Stimulated activated CD4-positive, alpha-beta T cell treated with anti-CD3 and anti-CD28 coated beads, Interleukin-15, amount 100 ng/mL, for 1 hour (primary cell): ENCODE data around the gene SLC12A8.

Experiments
- DNase-seq, 2 donors: peaks; one replicate each; pipeline ENCODE4 v3.0.0-alpha.2; 2020; ENCODE audit warnings: low read depth in 1 of 2, low spot score in 1 of 2

Gene SLC12A8

DNA sequence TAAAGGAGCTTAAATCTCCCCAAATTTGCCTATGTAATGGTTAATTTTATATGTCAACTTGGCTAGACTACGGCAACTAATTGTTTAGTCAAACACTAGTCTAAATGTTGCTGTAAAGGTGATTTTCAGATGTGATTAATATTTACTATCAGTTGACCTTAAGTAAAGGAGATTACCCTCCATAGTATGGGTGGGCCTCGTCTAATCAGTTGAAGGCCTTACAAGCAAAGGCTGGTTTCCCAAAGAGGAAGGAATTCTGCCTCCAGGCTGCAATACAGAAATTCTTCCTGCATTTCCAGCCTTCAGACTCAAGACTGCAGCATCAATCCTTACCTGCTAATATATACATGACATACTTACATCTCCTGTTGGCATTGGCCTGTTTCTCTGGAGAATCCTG, 23.6 kb downstream of the SLC12A8 start:
- DNase-seq, result no peak

DNA sequence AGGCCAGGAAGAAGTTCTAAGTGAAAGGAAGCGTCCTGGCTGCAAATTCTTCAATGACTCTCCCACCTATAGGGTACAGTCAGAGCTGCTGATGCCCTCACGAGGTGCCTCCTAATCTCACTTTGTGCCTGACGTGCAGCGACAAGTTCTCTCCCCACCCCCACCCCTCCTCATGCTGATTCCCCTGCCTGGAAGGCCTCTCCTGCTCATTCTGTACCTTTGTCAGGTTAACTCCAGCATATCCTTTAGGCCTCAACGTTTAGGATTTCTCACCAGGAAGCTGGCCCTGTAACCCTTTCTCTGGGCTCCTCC, 25.0 kb downstream of the SLC12A8 start:
- no peak for DNase-seq

DNA sequence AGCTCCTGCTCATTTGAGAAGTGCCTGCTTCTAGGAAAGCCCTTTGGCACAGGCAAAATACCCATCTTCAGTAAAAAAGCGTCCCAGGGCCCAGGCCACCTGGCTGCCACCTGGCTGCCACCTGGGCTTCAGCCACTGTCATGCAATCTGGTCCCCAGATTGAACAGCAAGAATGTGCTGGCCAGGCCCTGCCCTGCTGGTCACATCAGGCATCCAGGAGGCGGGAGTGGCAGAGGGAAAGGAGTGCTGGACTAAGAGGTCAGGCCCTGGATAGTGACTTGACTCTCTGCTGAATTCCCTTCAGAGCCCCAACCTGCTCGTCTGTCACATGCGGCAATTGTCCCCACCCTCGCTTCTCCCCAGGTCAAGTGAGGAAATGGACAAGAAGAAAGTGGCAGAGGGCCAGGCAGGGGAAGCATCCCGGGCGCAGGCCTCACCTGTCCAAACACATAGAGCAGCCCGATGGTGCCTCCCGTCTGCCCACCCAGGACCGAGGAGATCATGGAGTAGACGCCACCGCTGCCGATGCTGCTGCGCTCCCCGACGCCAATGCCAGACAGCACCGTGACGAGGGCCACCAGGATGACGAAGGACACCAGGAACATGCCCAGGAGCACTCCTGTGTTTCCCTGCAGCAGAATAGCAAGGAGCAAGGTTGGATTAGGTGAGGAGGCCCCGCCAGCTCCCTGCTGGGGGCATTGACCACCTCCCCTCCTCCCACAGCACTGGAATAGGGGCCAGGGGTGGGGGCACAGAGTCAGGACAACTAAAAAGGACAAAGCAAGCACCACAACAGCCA, 25.5 kb downstream of the SLC12A8 start:
- DNase-seq, result no peak

DNA sequence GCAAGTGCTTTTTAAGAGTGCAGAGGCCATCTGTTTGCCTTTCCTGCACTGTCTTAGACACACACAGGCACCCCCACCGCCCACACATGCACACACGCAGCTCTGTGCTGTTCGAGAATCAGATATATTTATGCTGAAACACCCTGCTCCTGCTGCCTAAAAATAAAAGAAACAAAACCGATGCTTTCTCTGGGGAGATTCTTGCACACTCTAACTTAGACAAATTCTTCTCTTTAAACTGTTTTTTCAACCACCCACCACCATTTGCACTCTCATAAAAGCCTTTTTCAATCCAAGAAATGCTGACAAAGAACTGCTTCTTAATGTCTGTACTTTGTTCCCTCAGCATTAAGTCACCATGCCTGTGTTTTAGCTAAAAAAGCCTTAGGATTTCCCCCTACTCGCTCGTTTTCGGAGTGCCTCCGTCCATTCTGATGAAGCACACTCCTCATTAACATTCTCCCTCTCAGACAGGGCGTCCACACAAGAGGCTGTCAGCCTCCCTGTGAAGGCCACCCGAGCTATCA, 26.2 kb downstream of the SLC12A8 start:
- DNase-seq, result no peak

DNA sequence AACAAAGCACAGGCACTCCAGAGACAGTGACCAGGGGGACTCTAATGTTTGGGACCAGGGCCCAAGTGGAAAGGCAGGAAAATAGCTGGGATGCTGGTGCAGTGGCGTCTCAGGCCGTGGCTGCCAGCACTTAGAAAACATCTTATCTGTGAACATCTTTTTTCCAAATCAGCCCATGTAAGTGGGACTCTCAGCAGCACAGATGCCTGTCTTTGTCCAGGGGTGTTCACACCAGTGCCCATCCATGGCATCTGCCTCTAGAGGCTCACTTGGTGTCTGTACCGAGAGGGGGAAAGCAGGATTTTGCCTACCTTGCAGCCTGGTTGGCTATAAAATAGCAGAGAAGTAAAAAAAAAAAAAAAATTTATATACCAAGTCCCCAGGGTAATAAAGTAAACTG, 26.7 kb downstream of the SLC12A8 start:
- no peak for DNase-seq

DNA sequence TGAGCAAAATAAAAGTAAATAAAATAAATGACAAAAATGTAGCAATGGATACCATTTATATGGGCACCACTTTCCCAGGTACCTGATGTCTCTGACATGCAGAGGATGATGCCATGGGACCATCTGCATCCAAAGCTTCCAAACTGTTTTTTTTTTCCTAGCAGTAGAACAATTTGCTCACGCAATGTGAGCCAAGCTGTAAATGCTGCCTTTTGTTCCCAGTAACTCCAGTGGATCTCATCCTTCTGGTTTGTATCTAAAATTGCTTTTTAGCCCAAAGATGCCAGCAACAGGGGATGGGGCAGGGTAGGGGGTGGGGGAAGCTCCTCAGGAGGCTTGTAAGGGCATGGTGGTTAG, 32.7 kb downstream of the SLC12A8 start:
- DNase-seq, result no peak

DNA sequence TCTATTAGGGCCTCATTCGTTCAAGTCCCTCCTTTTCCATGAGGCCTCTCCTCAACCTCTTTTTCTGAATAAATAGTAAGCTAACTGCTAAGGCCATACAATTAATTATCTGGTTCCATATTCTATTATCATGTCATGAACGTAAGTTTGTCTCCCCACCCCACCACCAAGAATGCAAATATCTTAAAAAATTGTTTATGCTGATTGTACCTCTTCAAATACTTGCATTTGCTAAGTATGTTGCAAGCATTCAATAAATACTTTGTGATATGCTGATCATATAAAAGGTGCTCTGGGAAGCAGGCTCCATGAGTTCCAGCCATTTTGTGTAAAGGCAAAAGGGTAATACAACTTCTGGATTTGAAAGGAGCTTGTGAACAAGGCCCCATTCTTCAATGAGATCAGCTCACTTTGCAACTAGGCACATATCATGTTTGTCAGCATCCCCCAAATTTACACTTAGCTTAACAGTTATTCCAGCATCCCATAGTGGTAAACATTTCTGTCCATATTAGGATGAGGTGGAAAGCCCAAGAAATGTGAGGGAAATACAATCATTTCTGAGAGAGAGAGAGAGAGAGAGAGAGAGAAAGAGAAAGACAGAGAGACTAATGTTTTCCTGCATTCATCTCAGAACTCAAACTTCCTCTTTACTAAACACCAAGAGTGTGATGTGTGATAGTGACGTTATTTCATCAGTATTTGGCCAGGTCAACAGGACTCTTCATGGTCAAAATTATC, 33.2 kb downstream of the SLC12A8 start:
- no peak for DNase-seq

DNA sequence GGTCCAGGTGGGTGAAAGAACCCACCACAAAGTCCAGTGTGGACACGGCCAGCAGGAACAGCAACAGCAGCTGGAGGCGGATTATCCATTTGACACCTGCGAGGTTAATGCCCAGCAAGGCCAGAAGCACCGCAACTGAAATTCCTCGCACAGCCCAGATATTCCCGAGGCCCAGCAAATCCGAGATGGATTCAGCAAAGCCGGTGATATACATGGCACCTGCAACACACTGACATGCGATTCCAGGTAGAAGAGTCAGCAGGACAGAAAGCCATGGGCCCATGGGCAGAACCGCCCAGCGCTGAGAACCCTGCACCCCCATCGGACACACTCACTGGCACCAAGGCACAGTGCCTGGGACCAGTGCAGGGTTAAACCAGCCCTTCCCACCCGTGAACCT, 34.8 kb downstream of the SLC12A8 start:
- DNase-seq, result no peak

DNA sequence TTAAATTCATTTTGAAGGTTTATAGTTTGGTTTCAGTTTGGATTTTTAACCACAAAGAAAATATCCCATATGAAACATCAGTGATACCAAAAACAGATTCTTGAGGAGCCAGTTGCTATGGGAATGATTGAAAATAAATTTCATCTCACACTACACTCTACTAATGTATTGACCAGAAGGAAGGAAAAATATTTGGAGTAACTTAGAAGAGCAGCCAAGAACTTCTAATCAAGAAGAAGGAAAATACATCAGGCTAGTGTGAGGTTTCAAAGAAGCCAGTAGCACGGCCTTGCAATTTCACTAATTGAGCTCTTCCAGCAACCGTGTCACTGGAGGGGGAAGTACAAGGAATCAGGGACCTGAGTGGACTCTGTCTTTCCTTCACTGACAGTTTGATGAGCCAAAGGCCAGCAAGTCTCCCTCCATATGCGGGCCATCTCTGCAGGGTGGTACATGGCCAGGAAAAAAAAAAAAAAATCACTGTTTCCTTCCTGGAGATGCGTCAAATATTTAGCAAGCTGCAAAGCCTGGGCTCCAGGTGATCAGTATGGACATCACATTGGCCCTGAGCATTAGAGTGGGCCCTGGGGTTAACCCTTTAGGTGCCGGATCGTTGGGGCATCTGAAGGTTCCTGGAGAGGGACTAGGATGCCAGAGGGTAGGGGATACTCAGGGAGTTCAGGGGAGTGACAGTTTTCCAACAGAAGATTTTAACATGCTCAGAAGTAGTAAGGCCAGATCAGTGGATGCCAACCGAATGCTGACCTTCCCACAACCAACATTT, 37.1 kb downstream of the SLC12A8 start:
- no peak for DNase-seq

DNA sequence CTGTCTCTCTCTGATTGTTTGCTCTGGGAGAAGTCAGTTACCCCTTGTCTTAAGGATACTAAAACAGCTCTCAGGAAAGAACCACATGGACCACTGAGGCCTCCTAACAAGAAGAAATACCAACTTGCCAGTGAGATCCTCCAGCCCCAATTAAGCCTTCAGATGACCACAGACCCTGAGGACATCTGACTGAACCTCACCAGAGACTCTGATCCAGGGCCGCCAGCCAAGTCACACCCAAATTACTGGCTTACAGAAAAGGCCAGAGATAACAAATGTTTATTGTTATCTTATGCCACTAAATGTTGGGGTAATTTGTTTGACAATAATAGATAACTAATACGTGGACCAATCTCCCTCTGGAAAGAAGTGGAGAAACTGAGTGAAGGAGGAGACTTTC, 40.2 kb downstream of the SLC12A8 start:
- DNase-seq, result no peak

DNA sequence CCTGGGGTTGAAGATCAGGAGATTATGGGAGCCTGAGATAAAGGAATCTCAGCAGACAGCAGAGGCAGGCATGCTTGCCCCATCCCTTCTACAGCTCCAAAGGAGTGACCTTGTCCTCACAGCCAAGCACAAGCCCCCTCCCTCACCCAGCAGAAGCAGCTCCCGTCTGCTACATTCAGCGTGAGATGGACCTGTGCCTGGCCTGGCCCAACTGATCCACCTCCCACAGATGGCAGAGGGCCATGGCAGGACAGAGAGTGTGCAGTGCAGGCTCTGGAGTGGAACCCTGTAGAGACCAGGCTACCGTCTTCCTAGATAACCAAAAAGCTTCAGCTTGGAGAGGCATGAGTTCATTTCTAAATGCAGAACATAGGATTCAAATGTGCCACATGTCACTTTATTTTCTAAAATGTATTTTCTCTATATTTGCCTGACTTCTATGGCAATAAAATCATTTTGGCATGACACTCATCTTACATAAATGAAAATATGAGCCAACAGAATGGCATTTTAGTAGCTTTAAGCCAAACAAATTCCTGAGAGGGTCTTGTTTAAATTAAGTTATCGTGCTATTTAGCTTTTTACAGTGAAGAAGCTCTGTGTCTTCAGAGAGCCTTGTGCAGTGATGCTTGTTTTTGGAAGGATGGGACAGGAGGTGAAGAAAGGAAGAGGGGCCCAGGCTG, 43.7 kb downstream of the SLC12A8 start:
- DNase-seq, result no peak

DNA sequence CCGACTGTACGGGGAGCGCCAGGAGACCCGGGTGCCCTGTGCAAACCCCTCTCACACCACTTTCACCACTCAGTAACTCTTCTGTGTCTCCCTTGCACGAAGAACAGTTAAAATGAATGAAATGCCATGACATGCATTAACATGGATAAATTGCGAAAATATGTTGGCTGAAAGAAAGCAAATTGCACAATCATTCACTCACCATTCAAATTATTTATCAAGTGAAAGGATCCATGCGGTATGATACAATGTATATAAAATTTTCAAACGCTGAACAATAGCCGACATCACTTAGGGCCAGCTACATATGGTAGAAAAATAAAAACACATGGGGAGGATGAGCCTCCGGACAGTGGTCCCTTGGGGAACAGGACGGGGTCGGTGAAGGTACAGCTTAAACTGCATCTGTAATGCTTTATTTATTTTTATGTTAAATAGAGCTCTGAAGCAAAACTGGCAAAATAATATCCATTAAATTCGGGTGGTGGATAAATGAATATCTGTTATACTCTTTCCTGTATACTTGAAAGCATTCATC, 45.9 kb downstream of the SLC12A8 start:
- no peak for DNase-seq

DNA sequence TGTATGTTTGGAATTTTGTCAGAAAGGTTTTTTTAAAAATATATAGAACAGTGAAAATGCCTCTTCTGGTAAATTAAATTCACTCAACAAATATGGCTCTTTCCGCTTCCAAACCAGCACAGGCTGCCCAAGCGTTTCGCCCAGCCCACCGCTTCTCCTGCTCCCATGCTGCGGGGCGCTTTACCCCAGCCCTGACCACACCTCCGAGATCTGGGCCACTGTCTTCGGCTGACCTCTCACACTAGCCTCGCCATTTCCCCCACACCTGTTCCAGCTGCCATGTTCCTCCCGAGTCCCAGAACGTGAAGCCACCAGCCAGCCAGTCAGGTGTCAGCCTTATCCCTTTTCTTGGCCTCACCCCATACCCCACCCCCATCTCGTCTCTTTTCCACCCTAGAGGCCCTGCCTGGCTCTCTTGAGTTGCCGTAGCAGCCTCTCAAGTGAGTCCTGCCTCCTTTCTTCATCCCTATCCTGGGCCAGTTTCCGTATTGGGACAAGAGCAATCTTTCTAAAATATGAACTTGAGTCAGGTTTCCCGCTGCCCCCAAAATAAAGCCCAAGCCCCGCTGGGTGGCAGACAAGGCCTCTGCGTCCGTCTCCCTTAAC, 46.5 kb downstream of the SLC12A8 start:
- no peak for DNase-seq

DNA sequence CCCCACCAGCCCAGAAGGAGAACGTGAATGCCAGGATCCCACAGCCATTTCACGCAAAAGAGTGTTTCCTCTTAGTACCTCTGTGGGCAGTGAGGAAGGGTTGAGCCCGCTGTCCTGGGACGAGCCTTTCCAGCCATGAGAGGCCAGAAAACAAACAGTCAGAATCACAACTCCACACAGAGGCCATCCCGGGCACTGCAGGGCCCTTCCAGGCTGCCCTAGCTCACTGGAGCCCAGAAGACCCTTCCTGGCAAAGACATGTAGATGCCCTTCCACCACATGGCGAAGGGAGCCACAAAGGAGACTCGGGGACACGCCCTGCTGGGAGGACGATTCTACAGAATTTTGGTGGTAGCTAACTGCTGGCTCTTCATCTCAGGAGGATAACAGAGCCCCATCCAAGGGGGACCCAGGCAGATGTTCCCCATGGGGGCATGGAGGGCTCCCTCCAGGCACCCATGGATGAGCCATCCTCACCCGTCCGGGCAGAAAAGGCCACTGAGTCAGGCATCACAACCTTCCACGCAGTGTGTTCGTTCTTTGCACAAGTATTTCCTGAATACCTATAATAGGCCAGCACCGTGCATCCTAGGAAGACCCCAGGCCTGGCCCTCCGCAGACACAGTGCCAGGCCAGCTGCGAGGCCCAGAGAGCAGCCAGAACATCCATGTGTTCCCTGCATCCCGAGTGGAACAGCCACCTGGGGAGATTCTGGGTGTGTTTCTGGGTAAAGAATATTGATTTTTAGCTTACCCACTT, 47.2 kb downstream of the SLC12A8 start:
- DNase-seq, result no peak

DNA sequence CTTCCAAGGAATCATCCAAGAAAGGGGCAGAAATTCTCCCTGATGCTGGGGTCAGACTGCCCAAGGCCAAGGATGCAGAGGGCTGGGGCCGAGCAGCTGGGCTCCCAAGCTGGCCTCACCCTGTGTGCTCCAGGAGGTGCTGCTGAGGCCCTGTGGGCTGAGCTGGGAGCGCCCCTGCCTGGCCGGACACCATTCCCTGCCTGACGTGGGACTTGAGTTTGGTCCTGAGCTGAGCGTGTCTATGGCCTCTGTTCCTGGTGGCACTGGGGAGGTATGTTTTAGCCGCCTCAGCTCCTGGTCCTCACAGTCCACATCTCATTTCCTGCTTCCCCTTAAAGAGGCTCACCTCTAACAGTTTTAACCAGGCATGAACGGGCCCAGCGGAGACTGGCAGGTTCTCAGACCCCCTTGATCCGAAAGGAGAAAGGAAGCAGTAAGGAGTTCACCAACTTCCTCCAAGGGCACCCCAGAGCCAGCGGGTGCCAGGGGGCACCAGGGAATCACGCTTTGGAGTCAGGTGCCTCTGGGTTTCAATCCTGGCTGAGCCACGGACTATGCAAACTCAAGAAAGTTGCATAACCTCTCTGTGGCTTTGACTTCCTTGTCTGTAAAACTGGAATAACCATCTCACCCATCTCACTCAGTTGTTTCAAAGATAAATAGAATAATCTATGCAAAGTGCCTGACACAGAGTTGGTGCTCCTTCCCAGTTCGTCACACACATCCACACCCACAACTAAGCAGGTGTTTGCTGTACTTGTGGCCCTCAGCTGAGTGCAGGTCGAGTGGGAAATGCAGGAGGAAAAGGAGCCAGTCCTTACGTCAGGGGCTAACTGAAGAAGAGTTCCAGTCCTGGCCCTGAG, 48.6 kb downstream of the SLC12A8 start:
- DNase-seq, result no peak

DNA sequence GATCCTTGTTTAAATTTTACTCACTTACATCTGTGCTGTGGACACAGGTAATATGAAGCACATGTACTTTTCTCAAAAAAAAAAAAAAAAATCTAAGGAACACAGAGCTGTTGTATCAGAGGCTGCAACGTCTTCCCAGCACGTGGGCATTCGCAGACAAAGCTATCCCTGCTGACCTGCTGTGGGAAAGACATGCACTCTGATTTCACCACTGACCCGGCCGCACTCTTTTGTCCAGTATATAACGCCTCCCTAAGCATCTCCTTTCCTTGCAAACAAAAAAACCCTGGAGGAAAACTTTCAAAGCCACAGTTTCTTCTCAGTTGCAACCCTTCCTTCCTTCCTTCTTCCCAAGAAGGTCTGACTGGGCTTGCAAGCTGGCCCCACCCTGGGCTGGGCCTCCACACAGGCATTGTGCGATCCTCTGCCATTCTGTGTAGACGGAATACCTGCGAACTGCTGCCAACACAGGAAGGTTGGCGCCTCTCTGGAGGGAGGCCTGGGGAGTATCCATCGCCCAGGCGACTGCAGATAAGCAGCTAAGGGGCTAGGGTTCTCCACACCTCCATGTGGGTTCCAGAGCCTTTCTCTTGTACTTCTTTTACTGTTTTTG, 50.8 kb downstream of the SLC12A8 start:
- no peak for DNase-seq

DNA sequence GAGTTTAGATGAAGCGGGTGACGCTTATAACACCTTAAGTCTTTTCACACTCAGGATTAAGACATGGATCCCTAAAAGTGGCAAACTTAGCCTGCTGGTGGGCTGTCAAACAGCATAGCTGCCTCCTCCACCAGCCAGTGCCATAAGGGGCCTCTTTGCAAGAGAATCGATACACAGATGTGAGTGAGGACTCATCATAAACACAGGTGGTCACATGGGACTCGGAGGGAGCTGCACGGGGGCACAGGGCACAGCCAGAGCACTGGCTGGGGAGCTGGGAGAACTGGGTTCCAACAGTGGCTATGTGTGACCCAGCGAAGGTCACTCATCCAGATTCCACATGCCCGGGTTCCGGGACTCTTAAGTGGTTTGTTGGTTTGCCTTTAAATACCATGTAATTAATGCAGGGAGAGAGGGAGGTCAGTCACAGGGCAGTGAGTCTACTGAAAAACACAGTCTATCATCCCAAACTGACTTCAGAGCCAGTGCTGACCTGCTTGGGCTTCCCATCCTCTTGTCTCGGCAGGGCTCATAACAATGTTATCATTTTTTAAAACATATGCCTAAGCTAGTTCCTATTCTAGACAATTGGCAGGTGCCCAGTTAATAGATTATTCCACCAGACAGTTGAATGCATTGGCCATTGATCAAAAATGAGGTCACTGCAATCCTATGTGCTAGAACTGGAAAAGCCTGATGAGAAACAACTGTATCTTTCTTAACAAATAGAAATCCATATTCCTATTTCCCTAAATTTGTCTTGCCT, 51.8 kb downstream of the SLC12A8 start:
- DNase-seq, result no peak

DNA sequence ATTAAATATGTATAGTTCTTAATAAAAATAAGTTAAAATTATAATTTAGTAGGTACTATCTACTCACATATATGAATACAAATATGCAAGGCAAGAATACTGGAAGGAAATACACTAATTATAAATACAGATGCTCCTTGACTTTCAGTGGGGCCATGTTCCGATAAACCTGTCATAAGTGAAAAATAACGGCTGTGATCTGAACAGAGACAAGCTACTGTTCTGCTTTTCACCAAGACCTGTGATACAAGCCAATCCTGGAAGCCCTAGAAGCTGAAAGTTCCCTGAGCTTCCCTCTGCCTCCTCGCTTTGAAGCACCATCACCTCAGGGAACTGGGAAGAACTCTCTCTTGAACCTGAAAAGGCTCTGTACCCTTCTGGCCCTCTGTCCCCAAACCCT, 55.4 kb downstream of the SLC12A8 start:
- no peak for DNase-seq
